ENCODE measurements around the gene EFS. TPM values are rescaled to one million over a fixed set of nuclear protein-coding genes. Genes with fewer than 3 reads are reported as not detected.

The EFS gene
- total and polyA plus RNA-seq, 3 donors from 2014 or later = 7.6 to 10.5 (median 10.3) TPM

DNA sequence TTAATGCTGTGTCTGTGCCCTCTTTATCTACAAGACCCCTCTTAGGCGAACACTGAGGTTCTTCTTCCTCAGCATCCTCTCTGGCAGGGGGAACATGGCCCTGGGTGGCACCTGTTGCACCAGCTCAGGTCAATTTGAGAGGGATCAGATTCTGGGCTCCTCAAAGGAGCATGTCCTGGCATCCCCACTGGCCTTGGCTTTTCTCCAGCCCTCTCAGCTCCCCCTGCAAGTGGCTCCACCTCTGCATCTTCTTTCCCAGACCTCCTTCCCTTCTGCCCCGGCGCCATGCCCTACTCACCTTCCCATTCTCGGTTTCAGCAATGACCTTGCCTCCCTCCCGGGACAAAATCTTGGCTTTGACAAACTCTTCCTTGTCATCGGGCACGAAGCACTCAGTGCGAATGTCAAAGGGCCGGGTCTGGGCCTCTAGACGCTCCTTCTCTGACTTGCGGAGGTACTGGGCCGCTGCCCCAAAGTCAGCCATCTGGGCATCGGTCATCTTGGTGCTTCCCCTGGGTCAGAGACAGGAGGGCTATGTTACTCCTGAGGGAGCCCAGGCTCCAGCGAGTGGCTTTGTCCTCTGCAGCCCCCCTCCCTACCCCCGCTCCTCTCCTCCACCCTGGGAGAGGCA, 41.9 kb upstream of the EFS start:
- TF ChIP-seq, protein P1, sequence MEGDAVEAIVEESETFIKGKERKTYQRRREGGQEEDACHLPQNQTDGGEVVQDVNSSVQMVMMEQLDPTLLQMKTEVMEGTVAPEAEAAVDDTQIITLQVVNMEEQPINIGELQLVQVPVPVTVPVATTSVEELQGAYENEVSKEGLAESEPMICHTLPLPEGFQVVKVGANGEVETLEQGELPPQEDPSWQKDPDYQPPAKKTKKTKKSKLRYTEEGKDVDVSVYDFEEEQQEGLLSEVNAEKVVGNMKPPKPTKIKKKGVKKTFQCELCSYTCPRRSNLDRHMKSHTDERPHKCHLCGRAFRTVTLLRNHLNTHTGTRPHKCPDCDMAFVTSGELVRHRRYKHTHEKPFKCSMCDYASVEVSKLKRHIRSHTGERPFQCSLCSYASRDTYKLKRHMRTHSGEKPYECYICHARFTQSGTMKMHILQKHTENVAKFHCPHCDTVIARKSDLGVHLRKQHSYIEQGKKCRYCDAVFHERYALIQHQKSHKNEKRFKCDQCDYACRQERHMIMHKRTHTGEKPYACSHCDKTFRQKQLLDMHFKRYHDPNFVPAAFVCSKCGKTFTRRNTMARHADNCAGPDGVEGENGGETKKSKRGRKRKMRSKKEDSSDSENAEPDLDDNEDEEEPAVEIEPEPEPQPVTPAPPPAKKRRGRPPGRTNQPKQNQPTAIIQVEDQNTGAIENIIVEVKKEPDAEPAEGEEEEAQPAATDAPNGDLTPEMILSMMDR (IDR thresholded peaks at IDR 0.05) = no peak
- no peak for TF ChIP-seq POLR2A (IDR thresholded peaks at IDR 0.05)
- Histone ChIP-seq H3K4me3 (no peak overlapping the region), H3K27me3 (no peaks in the 10 kb centered on the region), H3K4me1 (no peaks in the 10 kb centered on the region), H3K9me3 (no peaks in the 10 kb centered on the region), H3K27ac (no peak overlapping the region), H3K36me3 (ENCODE audit: low read depth, missing control alignments) (no peaks in the 10 kb centered on the region)
- intact Hi-C loops (cut with DNase I; ENCODE audit: low total_unique reads) = no loop called here
- 82 to 93% methylated on average over 13 to 15 of the region's 15 CpGs for WGBS, 2 donors
- DNase-seq = no peak

DNA sequence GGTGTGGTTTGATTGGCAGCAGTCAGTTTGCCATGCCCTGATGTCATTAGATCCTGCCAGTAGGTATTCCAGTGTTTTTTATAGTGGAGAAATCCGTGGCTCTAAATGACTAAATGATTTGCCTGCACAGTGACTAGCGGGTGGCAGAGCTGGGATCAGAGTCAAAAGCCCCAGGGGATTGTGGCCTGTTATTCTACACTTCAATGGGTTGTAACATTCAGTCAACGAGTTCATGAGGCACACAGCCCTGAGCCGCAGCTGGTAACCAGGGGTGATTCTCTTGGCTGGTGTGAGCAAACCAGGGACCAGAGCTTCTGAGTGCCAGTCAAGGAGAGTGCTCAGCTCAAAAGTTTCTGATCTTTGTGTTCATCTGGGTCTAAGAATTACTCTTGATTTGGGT, 41.3 kb upstream of the EFS start:
- no peaks in the 10 kb centered on the region for H3K27me3 ChIP-seq
- intact Hi-C loops (cut with DNase I; ENCODE audit: low total_unique reads) = no loop called here
- no peaks in the 10 kb centered on the region for H3K9me3 ChIP-seq
- TF ChIP-seq POLR2A (IDR thresholded peaks at IDR 0.05) = no peak
- TF ChIP-seq, protein P1 (IDR thresholded peaks at IDR 0.05) = no peak
- WGBS, 2 donors = 72 to 79% methylated on average over 4 of the region's 4 CpGs
- no peak overlapping the region for H3K27ac ChIP-seq
- DNase-seq = no peak
- no peaks in the 10 kb centered on the region for H3K36me3 ChIP-seq (ENCODE audit: low read depth, missing control alignments)
- H3K4me1 ChIP-seq = no peaks in the 10 kb centered on the region
- H3K4me3 ChIP-seq = no peak overlapping the region

DNA sequence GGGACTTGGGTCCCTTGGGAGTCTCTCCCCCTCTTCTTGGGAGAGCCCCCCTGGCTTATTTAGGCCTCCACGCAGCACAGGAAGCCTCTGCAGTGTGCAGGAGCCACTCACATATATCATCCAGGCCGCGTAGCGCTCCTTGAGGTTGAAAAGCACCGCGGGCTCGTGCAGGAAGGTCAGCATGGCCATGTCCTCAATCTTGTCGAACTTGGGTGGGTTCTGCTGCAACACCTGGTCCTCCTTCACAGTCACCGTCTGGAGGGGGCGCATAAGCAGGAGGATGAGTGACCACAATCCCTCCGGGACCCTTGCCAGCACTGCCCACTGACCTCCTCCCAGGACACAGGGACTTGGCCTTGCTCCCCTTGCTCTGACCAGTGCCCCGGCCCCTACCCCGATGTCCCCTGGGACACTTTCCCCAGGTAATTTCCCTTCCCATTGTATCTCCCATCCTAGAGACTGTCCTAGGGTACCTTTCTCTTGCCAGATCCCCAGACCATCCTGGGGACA, 40.6 kb upstream of the EFS start:
- H3K27ac ChIP-seq = no peak overlapping the region
- no peaks in the 10 kb centered on the region for H3K27me3 ChIP-seq
- no peaks in the 10 kb centered on the region for H3K4me1 ChIP-seq
- no peak overlapping the region for H3K4me3 ChIP-seq
- TF ChIP-seq POLR2A (IDR thresholded peaks at IDR 0.05) = no peak
- TF ChIP-seq, protein P1 (IDR thresholded peaks at IDR 0.05) = no peak
- intact Hi-C loops (cut with DNase I; ENCODE audit: low total_unique reads) = no loop called here
- no peaks in the 10 kb centered on the region for H3K9me3 ChIP-seq
- 91 to 93% methylated on average over 12 to 13 of the region's 13 CpGs for whole genome bisulfite sequencing, 2 donors
- no peaks in the 10 kb centered on the region for H3K36me3 ChIP-seq (ENCODE audit: low read depth, missing control alignments)
- no peak for DNase-seq

DNA sequence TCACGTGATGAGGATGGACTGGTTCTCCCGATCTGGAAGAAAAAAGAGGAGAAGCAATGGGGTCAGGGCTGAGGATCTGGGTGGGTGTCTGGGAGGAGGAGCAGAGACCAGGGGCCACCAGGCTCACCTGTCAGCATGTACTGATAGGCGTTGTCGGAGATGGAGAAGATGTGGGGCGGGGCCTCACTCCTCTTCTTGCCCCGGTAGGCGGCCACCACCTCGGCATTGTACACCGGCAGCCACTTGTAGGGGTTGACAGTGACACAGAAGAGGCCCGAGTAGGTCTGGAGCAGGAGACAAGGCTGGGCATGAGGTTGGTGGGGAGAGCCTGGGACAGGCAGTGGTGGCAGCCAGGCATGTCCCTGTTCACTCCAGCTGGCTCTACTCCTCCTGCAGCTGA, 40.1 kb upstream of the EFS start:
- no peak overlapping the region for H3K4me3 ChIP-seq
- TF ChIP-seq POLR2A (IDR thresholded peaks at IDR 0.05) = no peak
- TF ChIP-seq, protein P1 (IDR thresholded peaks at IDR 0.05) = no peak
- H3K27me3 ChIP-seq = no peaks in the 10 kb centered on the region
- no peaks in the 10 kb centered on the region for H3K36me3 ChIP-seq (ENCODE audit: low read depth, missing control alignments)
- intact Hi-C loops (cut with DNase I; ENCODE audit: low total_unique reads) = no loop called here
- no peaks in the 10 kb centered on the region for H3K9me3 ChIP-seq
- H3K27ac ChIP-seq = no peak overlapping the region
- WGBS, 2 donors = 89% methylated on average over 10 of the region's 10 CpGs
- no peaks in the 10 kb centered on the region for H3K4me1 ChIP-seq
- no peak for DNase-seq

DNA sequence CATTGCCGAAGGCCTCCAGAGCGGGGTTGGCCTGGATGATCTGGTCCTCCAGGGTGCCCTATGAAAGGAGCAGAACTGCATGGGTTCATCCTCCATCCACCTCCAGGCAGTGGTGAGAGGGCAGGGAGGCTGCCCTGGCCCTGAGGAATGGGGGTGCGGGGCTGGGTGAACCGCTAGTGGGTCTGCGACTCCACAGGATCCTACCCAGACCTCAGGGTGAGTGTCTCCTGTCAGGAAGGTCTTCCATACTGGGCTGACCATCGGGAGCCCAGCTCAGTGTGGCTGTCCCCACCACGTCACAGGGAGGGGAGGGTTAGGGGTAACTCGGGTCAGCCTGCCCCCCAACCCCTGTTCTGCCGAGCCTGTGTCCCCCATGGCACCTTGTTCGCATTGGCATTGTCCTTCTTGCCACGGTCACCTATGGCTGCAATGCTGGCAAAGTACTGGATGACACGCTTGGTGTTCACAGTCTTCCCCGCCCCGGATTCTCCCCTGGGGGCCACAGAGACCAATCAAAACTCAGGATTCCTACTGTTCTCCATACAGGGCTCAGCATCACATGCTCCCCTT, 39.4 kb upstream of the EFS start:
- intact Hi-C loops (cut with DNase I; ENCODE audit: low total_unique reads) = no loop called here
- Histone ChIP-seq H3K27me3 (no peaks in the 10 kb centered on the region), H3K4me1 (no peaks in the 10 kb centered on the region), H3K27ac (no peak overlapping the region), H3K36me3 (ENCODE audit: low read depth, missing control alignments) (no peaks in the 10 kb centered on the region), H3K4me3 (no peak overlapping the region), H3K9me3 (no peaks in the 10 kb centered on the region)
- TF ChIP-seq POLR2A (IDR thresholded peaks at IDR 0.05) = no peak
- TF ChIP-seq, protein P1 (IDR thresholded peaks at IDR 0.05) = no peak
- 90 to 91% methylated on average over 7 to 14 of the region's 14 CpGs for WGBS, 2 donors
- DNase-seq = no peak

Measured in testis (tissue), 3 donors.